Choroid plexus epithelial cell (primary cell): Measurements from ENCODE around the gene MKKS.

Source experiments
- DNase-seq: peaks from one replicate; pipeline ENCODE4 v3.0.0-alpha.2; 2010; ENCODE audit warnings: low read depth
- H3K4me3 ChIP-seq: 2 replicates; pipeline ENCODE4 v1.5.1; 2011; ENCODE audit warnings: low read depth, mild to moderate bottlenecking, control low read depth, low read length, moderate library complexity
- CTCF ChIP-seq: conservative IDR thresholded peaks from 2 replicates; pipeline ENCODE4 v1.5.1; 2011; ENCODE audit warnings: low read depth, mild to moderate bottlenecking, control low read depth, inconsistent platforms, low read length, moderate library complexity

Gene MKKS

GRCh38 chr20:10453241-10453640, 19.2 kb upstream of the MKKS start:
- TF ChIP-seq CTCF, result no peak
- no peak overlapping the region for H3K4me3 ChIP-seq
- DNase-seq, result no peak

GRCh38 chr20:10449270-10449669, 15.2 kb upstream of the MKKS start:
- H3K4me3 ChIP-seq, result no peak overlapping the region
- TF ChIP-seq CTCF, result no peak
- DNase-seq, result no peak

GRCh38 chr20:10448270-10449156, 14.5 kb upstream of the MKKS start:
- H3K4me3 ChIP-seq, result no peak overlapping the region
- peak; percentile 50 for DNase-seq
- TF ChIP-seq CTCF, result peak; percentile 12

- H3K4me3 ChIP-seq, result peak overlapping the region; percentile 28
- DNase-seq, result peak; percentile 83
- peak; percentile 36 for TF ChIP-seq CTCF
These were observed 13.0 kb upstream of the MKKS start for GRCh38 chr20:10447028-10447427.

- TF ChIP-seq CTCF, result no peak
- no peak overlapping the region for H3K4me3 ChIP-seq
- DNase-seq, result no peak
These were observed 11.7 kb upstream of the MKKS start for GRCh38 chr20:10445758-10446157.

- no peak for TF ChIP-seq CTCF
- no peak overlapping the region for H3K4me3 ChIP-seq
These were observed 9.9 kb upstream of the MKKS start for GRCh38 chr20:10443936-10444335.

GRCh38 chr20:10438217-10438616, 4.2 kb upstream of the MKKS start:
- no peak for DNase-seq
- no peak for TF ChIP-seq CTCF
- no peak overlapping the region for H3K4me3 ChIP-seq

More at GRCh38 chr20:10443936-10444335, 9.9 kb upstream of the MKKS start:
- no peak for DNase-seq
